ENCODE data around the gene SMCR8. TPM values are rescaled to one million over a fixed set of nuclear protein-coding genes. Genes with fewer than 3 reads are reported as not detected.
"Not testable (repeated sequence)": the region's sequence is repeated elsewhere in the genome, so short reads cannot be mapped to it uniquely, and the experiment has no call there.

SMCR8 gene
- total and polyA plus RNA-seq, 2 donors (not counting 1 experiment from before 2014, with no cell fraction given): 8.6 to 19.5 TPM

GRCh38 chr17:18332909-18333489 is 17.9 kb downstream of the SMCR8 start:
- H2AFZ ChIP-seq (ENCODE audit: low read length): no peak overlapping the region
- H4K20me1 ChIP-seq (ENCODE audit: control insufficient read depth, extremely low read depth, insufficient read depth, low read length): no peaks in the 10 kb centered on the region
- H3K36me3 ChIP-seq (ENCODE audit: control insufficient read depth, insufficient read depth, low read length): peaks cover 2% of the 10 kb centered on the region
- no peak overlapping the region for H3K4me2 ChIP-seq (ENCODE audit: extremely low read depth, insufficient read depth, low read length)
- H3K4me3 ChIP-seq (replicated peaks in 1 of 4; ENCODE audit: control extremely low read depth in 1 of 4, insufficient read depth in 1 of 4, low read depth in 3 of 4, low read length in 4 of 4): no peak overlapping the region
- H3K27ac ChIP-seq (ENCODE audit: insufficient read depth, low read length): no peak overlapping the region
- H3K4me1 ChIP-seq (ENCODE audit: control insufficient read depth, extremely low read depth, insufficient read depth, low read length): no peaks in the 10 kb centered on the region
- no peaks in the 10 kb centered on the region for H3K9me3 ChIP-seq (ENCODE audit: control insufficient read depth, insufficient read depth, low read depth, low read length)
- TF ChIP-seq EZH2 (IDR thresholded peaks at IDR 0.05; ENCODE audit: low read length, missing control alignments): no peak
- TF ChIP-seq, protein P1, sequence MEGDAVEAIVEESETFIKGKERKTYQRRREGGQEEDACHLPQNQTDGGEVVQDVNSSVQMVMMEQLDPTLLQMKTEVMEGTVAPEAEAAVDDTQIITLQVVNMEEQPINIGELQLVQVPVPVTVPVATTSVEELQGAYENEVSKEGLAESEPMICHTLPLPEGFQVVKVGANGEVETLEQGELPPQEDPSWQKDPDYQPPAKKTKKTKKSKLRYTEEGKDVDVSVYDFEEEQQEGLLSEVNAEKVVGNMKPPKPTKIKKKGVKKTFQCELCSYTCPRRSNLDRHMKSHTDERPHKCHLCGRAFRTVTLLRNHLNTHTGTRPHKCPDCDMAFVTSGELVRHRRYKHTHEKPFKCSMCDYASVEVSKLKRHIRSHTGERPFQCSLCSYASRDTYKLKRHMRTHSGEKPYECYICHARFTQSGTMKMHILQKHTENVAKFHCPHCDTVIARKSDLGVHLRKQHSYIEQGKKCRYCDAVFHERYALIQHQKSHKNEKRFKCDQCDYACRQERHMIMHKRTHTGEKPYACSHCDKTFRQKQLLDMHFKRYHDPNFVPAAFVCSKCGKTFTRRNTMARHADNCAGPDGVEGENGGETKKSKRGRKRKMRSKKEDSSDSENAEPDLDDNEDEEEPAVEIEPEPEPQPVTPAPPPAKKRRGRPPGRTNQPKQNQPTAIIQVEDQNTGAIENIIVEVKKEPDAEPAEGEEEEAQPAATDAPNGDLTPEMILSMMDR (conservative IDR thresholded peaks at IDR 0.05 in 1 of 2, IDR thresholded peaks at IDR 0.05 in 1 of 2; ENCODE audit: low read depth in 1 of 2, low read length in 2 of 2): no peak
- no peak for DNase-seq (ENCODE audit: low read depth in 2 of 2)
- H3K9ac ChIP-seq (ENCODE audit: insufficient read depth, low read length): no peak overlapping the region
- H3K79me2 ChIP-seq (ENCODE audit: control insufficient read depth, insufficient read depth, low read length): no peaks in the 10 kb centered on the region
- H3K27me3 ChIP-seq (ENCODE audit: control insufficient read depth, insufficient read depth, low read length): no peaks in the 10 kb centered on the region

- not testable (repeated sequence) for H3K27ac ChIP-seq (ENCODE audit: insufficient read depth, low read length); H2AFZ ChIP-seq (ENCODE audit: low read length); H4K20me1 ChIP-seq (ENCODE audit: control insufficient read depth, extremely low read depth, insufficient read depth, low read length); H3K79me2 ChIP-seq (ENCODE audit: control insufficient read depth, insufficient read depth, low read length); H3K4me1 ChIP-seq (ENCODE audit: control insufficient read depth, extremely low read depth, insufficient read depth, low read length); H3K36me3 ChIP-seq (ENCODE audit: control insufficient read depth, insufficient read depth, low read length); DNase-seq (ENCODE audit: low read depth in 2 of 2); H3K4me2 ChIP-seq (ENCODE audit: extremely low read depth, insufficient read depth, low read length); H3K4me3 ChIP-seq (replicated peaks in 1 of 4; ENCODE audit: control extremely low read depth in 1 of 4, insufficient read depth in 1 of 4, low read depth in 3 of 4, low read length in 4 of 4); H3K27me3 ChIP-seq (ENCODE audit: control insufficient read depth, insufficient read depth, low read length); H3K9ac ChIP-seq (ENCODE audit: insufficient read depth, low read length); H3K9me3 ChIP-seq (ENCODE audit: control insufficient read depth, insufficient read depth, low read depth, low read length)
Measured at GRCh38 chr17:18338158-18338557, 23.1 kb downstream of the SMCR8 start.

GRCh38 chr17:18339933-18340332 is 24.8 kb downstream of the SMCR8 start:
- Histone ChIP-seq H3K27ac (ENCODE audit: insufficient read depth, low read length) (no peak overlapping the region), H3K4me1 (ENCODE audit: control insufficient read depth, extremely low read depth, insufficient read depth, low read length) (no peaks in the 10 kb centered on the region), H3K4me3 (replicated peaks in 1 of 4; ENCODE audit: control extremely low read depth in 1 of 4, insufficient read depth in 1 of 4, low read depth in 3 of 4, low read length in 4 of 4) (no peak overlapping the region), H3K4me2 (ENCODE audit: extremely low read depth, insufficient read depth, low read length) (no peak overlapping the region), H3K36me3 (ENCODE audit: control insufficient read depth, insufficient read depth, low read length) (peaks cover 3% of the 10 kb centered on the region), H4K20me1 (ENCODE audit: control insufficient read depth, extremely low read depth, insufficient read depth, low read length) (no peaks in the 10 kb centered on the region), H3K27me3 (ENCODE audit: control insufficient read depth, insufficient read depth, low read length) (no peaks in the 10 kb centered on the region), H3K9ac (ENCODE audit: insufficient read depth, low read length) (no peak overlapping the region), H3K79me2 (ENCODE audit: control insufficient read depth, insufficient read depth, low read length) (no peaks in the 10 kb centered on the region), H3K9me3 (ENCODE audit: control insufficient read depth, insufficient read depth, low read depth, low read length) (no peaks in the 10 kb centered on the region), H2AFZ (ENCODE audit: low read length) (no peak overlapping the region)
- TF ChIP-seq, protein P1 (conservative IDR thresholded peaks at IDR 0.05 in 1 of 2, IDR thresholded peaks at IDR 0.05 in 1 of 2; ENCODE audit: low read depth in 1 of 2, low read length in 2 of 2): no peak
- TF ChIP-seq EZH2 (IDR thresholded peaks at IDR 0.05; ENCODE audit: low read length, missing control alignments): no peak
- no peak for DNase-seq (ENCODE audit: low read depth in 2 of 2)
